IPS-18c (cell line): ENCODE results near the gene ODF4.
"Not testable (repeated sequence)": the region's sequence is repeated elsewhere in the genome, so short reads cannot be mapped to it uniquely, and the experiment has no call there.

ENCODE experiments used
- H3K4me3 ChIP-seq: 2 replicates; pipeline ENCODE4 v1.7.0; 2013; ENCODE audit warnings: low read depth, mild to moderate bottlenecking, low read length, moderate library complexity; ENCODE audit not compliant: insufficient read depth
- H3K9me3 ChIP-seq: one replicate; pipeline ENCODE4 v1.6.1; 2013; ENCODE audit warnings: mild to moderate bottlenecking, low read length, moderate library complexity; ENCODE audit not compliant: control insufficient read depth, insufficient read depth

Gene ODF4

DNA sequence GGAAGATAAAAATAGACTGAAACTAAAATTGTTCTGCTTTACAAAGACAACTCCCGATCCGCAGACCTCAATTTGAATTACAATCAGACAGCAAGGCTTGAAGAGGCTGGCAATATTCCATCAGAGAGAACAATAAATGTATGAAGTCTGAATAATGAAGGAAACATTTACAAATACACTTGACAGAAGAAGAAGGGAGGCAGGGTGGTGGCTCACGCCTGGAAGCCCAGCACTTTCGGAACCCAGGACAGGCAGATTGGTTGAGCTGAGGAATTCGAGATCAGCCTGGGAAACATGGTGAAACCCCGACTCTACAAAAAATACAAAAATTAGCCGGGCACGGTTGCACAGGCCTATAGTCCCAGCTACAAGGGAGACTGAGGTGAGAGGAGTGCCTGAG, 14.6 kb downstream of the ODF4 start:
- no peaks in the 10 kb centered on the region for H3K9me3 ChIP-seq
- H3K4me3 ChIP-seq = no peak overlapping the region

DNA sequence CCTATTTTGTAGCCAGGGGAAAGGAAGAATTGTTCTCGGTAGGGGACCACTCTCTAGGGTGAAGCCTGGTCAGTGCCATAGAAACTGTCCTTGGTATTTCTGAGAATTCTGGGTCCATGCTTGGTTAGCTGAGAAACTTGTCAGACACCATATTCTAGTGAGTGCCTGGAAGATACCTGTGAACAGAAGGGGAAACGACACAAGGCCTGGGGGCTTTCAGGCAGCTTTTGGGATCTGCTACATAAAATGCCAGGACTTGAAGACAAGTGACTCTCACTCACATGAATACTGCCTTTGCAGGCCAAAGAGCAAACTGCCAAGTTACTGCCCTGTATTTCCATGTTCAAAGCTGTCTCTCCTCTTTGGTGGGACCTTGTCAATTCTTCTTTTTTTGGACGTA, 18.3 kb downstream of the ODF4 start:
- Histone ChIP-seq H3K4me3 (no peak overlapping the region), H3K9me3 (no peaks in the 10 kb centered on the region)

- Histone ChIP-seq H3K4me3 (no peak overlapping the region), H3K9me3 (no peaks in the 10 kb centered on the region)
These were observed 20.1 kb downstream of the ODF4 start for GRCh38 chr17:8359769-8360168.

- no peak overlapping the region for H3K4me3 ChIP-seq
- no peaks in the 10 kb centered on the region for H3K9me3 ChIP-seq
These were observed 20.6 kb downstream of the ODF4 start for GRCh38 chr17:8360260-8360659.

DNA sequence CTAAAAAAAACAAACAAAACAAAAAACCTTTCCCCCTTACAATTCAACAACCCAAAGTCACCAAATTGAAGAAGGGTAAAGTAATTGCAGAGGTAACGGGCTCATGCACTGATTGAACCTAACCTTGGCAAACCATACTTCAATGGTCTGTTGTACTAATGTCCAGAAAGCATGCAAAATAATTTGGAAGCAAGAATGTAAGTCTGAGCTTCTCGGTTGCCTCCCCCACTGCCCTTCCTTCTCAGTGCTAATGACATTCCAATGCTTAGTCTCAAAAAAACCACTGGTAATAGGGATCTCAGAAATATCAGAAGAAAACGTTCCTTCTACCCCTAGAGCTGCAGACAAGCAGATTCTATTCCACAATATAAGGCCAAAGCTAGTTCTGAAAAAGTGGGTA, 21.1 kb downstream of the ODF4 start:
- Histone ChIP-seq H3K4me3 (no peak overlapping the region), H3K9me3 (no peaks in the 10 kb centered on the region)

DNA sequence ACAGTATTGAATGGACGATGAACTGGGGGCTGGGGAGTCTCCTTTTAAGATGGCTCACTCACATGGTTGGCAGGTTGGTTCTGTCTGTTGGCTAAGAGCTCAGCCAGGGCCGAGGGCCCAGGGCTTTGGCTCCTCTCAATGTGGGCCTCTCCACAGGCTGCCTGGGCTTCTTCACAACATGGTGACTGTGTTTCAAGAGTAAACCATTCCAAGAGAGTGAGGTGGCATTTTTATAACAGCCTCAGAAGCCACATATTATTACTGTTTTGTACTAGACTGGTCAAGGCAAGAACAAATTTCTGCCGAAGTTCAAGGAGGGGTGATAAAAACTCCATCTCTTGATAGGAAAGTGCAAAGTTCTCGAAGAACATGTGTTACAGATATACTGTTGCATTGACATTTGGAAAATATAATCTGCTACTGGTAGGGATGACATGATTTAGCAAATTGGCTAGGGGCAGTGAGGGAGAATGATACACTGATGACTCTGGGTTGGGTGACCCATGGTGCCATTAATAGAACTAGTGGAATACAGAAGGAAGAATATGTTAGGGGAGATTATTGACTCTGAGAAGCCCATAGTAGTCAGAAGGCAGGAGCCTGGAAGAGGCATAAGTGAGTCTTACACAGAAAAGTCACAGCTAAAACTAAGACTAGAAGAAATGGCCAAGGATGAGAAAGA, 23.2 kb downstream of the ODF4 start:
- no peak overlapping the region for H3K4me3 ChIP-seq

GRCh38 chr17:8365143-8365542, 25.5 kb downstream of the ODF4 start:
- H3K9me3 ChIP-seq = no peaks in the 10 kb centered on the region
- no peak overlapping the region for H3K4me3 ChIP-seq

More for the DNA sequence above, 23.2 kb downstream of the ODF4 start:
- no peaks in the 10 kb centered on the region for H3K9me3 ChIP-seq

- H3K4me3 ChIP-seq = no peak overlapping the region
- no peaks in the 10 kb centered on the region for H3K9me3 ChIP-seq
These were observed 26.6 kb downstream of the ODF4 start for GRCh38 chr17:8366231-8366630.

GRCh38 chr17:8368193-8368592, 28.6 kb downstream of the ODF4 start:
- Histone ChIP-seq H3K9me3 (no peaks in the 10 kb centered on the region), H3K4me3 (no peak overlapping the region)

GRCh38 chr17:8369944-8370343, 30.3 kb downstream of the ODF4 start:
- Histone ChIP-seq H3K4me3 (no peak overlapping the region), H3K9me3 (no peaks in the 10 kb centered on the region)

GRCh38 chr17:8371786-8372185, 32.1 kb downstream of the ODF4 start:
- H3K4me3 ChIP-seq = no peak overlapping the region
- peaks cover 3% of the 10 kb centered on the region for H3K9me3 ChIP-seq

DNA sequence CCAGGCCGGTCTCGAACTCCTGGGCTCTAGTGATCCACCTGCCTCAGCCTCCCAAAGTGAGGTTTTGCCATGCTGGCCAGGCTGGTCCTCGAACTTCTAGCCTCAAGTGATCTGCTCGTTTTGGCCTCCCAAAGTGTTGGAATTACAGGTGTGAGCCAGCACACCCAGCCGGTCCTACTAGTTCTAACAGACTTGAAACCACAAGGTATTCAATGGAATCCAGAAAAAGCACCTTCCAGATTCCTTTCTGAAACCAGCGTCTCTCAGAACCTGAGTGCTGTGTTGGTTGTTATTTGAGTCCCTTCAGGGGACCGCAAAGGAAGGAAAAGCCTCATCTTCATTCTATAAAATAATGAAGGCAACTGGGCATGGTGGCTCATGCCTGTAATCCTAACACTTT, 32.8 kb downstream of the ODF4 start:
- H3K9me3 ChIP-seq = peaks cover 3% of the 10 kb centered on the region
- H3K4me3 ChIP-seq = no peak overlapping the region

- not testable (repeated sequence) for H3K4me3 ChIP-seq, H3K9me3 ChIP-seq
These were observed 34.2 kb downstream of the ODF4 start for GRCh38 chr17:8373856-8374255.

GRCh38 chr17:8375738-8376259, 36.2 kb downstream of the ODF4 start:
- H3K4me3 ChIP-seq = peak overlapping the region; percentile 77

DNA sequence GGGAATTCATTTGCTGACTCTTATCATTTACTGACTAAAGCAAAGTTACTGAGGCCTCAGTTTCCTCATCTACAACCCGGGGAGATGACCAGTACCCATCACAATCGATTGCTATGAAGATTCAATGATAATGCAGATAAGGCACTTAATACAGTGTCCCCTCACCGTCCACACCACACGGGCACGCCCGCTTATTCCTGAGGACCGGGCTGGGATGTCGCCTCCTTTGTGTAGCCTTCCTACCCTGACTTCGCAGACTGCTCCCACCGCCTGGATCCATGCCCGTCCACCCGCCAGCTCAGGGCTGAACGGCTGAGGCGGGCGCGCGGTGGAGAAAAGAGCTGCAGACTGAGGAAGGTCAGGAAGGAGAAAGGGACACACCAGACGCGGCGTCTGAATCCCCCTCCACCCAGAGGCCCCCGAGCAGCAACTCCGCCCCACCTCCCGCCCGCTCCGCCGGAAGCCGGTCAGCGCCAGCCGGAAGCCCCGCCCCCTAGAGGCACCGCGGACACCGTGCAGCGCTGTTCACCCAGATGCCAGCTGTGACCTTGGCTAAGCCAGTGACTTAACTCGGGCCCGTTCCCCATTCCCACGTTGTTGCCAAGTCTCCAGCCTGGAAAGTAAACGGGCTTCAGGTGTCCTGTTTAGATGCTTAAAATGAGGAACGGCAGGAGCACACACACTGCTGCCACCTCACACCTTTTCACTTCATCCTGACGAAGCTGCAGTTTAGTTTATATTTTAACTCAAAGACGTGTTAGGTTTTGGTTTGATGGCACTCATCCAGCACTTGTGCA, 36.8 kb downstream of the ODF4 start, which contains the start of gene KRABD2:
TSS of gene KRABD2 (minus strand) at position 434 of the 797 bp plus-strand sequence.
- Histone ChIP-seq H3K4me3 (peak within 1 kb of the TSS; percentile 77), H3K9me3 (peaks cover 3% of the 10 kb centered on the region)

More at GRCh38 chr17:8375738-8376259, 36.2 kb downstream of the ODF4 start:
- H3K9me3 ChIP-seq = peaks cover 3% of the 10 kb centered on the region

GRCh38 chr17:8377422-8377821, 37.8 kb downstream of the ODF4 start:
- H3K4me3 ChIP-seq = no peak overlapping the region

DNA sequence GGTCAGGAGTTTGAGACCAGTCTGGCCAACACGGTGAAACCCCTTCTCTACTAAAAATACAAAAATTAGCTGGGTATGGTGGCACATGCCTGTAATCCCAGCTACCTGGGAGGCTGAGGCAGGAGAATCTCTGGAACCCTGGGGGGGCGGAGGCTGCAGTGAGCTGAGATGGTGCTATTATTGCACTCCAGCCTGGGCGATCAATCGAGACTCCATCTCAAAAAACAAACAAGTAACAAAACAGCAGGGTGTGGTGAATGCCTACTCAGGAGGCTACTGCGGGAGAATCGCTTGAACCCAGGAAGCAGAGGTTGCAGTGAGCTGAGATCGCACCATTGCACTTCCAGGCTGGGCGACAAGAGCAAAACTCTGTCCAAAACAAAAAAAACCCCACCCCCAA, 38.5 kb downstream of the ODF4 start:
- not testable (repeated sequence) for H3K4me3 ChIP-seq

More at GRCh38 chr17:8377422-8377821, 37.8 kb downstream of the ODF4 start:
- peaks cover 3% of the 10 kb centered on the region for H3K9me3 ChIP-seq

GRCh38 chr17:8380049-8380448, 40.4 kb downstream of the ODF4 start:
- Histone ChIP-seq H3K9me3 (peaks cover 3% of the 10 kb centered on the region), H3K4me3 (no peak overlapping the region)

More for the DNA sequence above, 38.5 kb downstream of the ODF4 start:
- H3K9me3 ChIP-seq = not testable (repeated sequence)
